Spleen (tissue), 7 donors: ENCODE data around the gene ALKAL2.

Experiments used
- CTCF ChIP-seq, 11 experiments: fragments of 200-600 bp in 7 of 11; fragments of 450-650 bp in 4 of 11; sonication (generic) in 4 of 11; IDR thresholded peaks in 8 of 11; conservative IDR thresholded peaks in 3 of 11; 1 replicate in 7 of 11; 2 replicates in 4 of 11; pipeline versions ENCODE4 v1.4.0 to v1.8.0; 2016 to 2021; ENCODE audit warnings: antibody characterized with exemption in 11 of 11, inconsistent platforms in 4 of 11, mild to moderate bottlenecking in 1 of 11
- POLR2A ChIP-seq, 3 donors: fragments of 450-650 bp; IDR thresholded peaks; one replicate each; pipeline ENCODE4 v1.5.1; 2017; ENCODE audit warnings: antibody characterized with exemption in 3 of 3, mild to moderate bottlenecking in 1 of 3
- donor health status: DM: no; HTN: no; CAD: no; lungs with moderate emphysema.
- donor health status: DM: no; HTN: no; CAD: no.
- donor health status: DM: no; HTN: no; CAD: no.

DNA sequence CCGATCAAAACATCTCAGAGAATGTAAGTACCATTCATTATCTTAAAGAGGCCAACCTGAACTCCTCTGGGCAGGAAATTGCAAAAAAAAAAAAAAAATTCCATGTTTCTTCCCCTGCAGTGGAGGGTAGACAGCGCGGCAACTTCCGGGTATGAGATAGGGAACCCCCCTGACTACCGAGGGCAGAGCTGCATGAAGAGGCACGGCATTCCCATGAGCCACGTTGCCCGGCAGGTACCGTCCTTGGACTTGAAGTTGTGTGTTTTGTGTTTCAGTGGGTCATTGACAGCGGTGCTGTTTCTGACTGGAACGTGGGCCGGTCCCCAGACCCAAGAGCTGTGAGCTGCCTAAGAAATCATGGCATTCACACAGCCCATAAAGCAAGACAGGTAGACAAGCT is 16.0 kb downstream of the ALKAL2 start:
- TF ChIP-seq CTCF (IDR thresholded peaks at IDR 0.05 in 8 of 11, conservative IDR thresholded peaks at IDR 0.05 in 3 of 11), result no peak
- TF ChIP-seq POLR2A (IDR thresholded peaks at IDR 0.05), result no peak
